AG10803 (cell line): Measurements from ENCODE around the gene IRX3.

Experiments
- DNase-seq: peaks from one replicate; pipeline ENCODE4 v3.0.0; 2010; ENCODE audit warnings: low read depth
- H3K4me3 ChIP-seq: 2 replicates; pipeline ENCODE4 v1.5.1; 2011; ENCODE audit warnings: mild to moderate bottlenecking, low read length, control low read depth
- TF ChIP-seq, protein P1 (sequence below): conservative IDR thresholded peaks from 2 replicates; pipeline ENCODE4 v1.5.1; 2011; ENCODE audit warnings: mild to moderate bottlenecking, low read length, control low read depth, inconsistent platforms

Gene IRX3

DNA sequence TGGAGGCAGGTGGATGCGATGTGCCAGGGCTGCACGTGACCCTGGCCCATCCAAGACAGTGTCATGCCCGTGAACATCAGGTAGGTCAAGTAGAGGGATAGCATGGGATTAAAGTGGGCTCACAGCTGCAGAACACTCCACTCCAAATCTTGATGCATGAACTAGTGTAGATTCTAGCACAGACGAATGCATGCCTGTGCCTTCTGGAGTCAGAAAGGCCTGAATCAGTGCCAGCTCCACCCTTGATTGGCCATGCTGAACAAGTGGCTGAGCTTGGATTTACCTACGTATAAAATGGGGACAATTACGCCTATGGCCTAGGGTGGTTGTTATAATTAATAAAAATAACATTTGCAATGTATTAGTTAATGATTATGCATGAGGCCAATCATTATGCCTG is 10.6 kb downstream of the IRX3 start:
- TF ChIP-seq, protein P1, sequence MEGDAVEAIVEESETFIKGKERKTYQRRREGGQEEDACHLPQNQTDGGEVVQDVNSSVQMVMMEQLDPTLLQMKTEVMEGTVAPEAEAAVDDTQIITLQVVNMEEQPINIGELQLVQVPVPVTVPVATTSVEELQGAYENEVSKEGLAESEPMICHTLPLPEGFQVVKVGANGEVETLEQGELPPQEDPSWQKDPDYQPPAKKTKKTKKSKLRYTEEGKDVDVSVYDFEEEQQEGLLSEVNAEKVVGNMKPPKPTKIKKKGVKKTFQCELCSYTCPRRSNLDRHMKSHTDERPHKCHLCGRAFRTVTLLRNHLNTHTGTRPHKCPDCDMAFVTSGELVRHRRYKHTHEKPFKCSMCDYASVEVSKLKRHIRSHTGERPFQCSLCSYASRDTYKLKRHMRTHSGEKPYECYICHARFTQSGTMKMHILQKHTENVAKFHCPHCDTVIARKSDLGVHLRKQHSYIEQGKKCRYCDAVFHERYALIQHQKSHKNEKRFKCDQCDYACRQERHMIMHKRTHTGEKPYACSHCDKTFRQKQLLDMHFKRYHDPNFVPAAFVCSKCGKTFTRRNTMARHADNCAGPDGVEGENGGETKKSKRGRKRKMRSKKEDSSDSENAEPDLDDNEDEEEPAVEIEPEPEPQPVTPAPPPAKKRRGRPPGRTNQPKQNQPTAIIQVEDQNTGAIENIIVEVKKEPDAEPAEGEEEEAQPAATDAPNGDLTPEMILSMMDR, result no peak
- DNase-seq, result no peak
- no peak overlapping the region for H3K4me3 ChIP-seq

DNA sequence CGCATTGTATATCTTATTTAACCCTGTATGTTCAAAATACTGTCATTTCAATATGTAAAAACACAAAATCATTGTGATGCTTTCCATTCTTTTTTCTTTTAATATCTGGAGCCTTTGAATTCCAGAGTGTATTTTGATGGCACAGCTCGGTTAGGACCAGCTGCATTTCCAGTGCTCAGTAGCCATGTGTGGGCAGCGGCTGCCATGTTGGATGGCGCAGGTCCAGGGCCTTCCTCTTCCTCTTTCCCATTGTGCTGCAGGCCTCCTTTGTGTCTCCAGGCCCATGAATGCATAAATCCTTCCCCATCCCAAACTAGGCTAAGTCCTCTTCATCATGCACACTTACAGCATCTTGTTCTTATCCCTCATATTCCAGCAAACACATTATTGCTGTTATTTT is 13.0 kb downstream of the IRX3 start:
- no peak overlapping the region for H3K4me3 ChIP-seq
- DNase-seq, result no peak
- TF ChIP-seq, protein P1, result no peak

DNA sequence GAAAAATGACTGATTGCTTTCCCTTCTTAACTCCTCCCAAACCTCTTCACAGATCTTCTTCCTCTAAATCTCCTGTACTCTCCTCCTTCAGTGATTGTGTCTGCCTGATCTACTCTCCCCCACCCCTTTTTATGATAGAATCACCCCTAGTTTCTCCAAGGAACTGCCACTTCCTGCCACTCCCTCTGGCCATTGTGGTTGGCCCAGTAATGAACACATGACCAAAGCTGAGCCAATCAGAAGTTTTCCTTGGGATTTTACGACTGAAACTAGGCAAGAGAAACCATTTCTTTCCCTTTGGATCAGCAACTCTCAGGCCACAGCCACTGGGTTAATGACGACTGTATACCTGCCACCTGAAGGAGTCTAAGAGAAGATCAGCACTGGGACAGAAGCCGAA is 15.9 kb downstream of the IRX3 start:
- no peak for DNase-seq
- TF ChIP-seq, protein P1, result no peak

DNA sequence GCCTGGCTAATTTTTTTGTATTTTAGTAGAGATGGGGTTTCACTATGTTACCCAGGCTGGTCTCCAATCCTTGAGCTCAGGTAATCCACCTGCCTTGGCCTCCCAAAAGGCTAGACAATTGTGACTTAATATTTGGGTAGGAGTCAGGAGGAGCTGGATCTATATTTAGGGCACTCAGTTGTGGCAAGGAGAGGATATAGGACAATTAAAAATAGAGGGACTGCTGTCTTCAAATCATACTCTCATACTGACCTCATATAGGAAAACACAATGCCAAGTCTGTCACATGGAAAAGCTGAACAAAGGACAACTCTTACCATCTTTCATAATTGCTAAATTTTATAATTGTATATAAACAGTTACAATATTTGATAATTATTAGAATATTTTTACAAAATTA is 17.1 kb downstream of the IRX3 start:
- no peak overlapping the region for H3K4me3 ChIP-seq
- TF ChIP-seq, protein P1, result no peak
- DNase-seq, result no peak

More for the DNA sequence above, 15.9 kb downstream of the IRX3 start:
- no peak overlapping the region for H3K4me3 ChIP-seq

DNA sequence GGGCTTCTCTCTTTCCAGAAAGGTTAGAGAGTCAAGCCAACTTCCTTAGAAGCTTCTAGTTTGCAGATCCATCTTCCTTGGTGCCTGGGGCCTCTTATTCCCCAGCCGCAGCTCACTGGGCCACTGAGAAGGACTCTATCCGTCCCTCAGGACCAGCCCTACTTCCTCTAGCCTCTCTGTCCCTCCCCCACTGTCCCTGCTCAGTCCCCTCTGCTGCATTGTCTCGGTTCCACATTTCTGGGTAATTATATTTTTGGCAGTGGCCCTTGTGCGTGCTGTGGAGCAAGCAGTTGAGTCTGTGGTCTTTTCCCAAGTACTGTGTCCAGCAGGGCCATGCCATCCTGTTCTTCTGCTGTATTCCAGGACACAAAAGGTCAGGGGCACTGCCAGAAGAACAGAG is 17.8 kb downstream of the IRX3 start:
- no peak for DNase-seq

DNA sequence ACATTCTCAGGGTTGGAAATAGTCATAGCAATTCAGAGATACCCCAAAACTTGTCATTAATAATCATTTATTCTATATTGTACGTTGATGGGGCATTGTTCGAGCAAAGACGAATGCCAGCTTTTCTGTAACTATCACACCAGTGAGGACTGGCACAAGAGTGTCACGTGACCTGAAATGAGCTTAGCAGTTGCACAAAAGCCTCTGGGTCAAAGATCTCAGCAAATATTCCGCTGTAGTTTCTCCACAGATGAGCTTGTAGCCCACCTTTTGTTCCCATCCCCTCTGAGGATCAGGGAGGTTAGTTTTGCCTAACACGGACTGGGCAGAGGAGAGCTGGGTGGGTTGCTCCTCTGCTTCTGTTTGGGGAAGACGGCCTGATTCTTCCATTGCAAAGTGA is 18.2 kb downstream of the IRX3 start:
- TF ChIP-seq, protein P1, result no peak
- no peak overlapping the region for H3K4me3 ChIP-seq
- DNase-seq, result no peak

More for the DNA sequence above, 17.8 kb downstream of the IRX3 start:
- H3K4me3 ChIP-seq, result no peak overlapping the region
- TF ChIP-seq, protein P1, result no peak

DNA sequence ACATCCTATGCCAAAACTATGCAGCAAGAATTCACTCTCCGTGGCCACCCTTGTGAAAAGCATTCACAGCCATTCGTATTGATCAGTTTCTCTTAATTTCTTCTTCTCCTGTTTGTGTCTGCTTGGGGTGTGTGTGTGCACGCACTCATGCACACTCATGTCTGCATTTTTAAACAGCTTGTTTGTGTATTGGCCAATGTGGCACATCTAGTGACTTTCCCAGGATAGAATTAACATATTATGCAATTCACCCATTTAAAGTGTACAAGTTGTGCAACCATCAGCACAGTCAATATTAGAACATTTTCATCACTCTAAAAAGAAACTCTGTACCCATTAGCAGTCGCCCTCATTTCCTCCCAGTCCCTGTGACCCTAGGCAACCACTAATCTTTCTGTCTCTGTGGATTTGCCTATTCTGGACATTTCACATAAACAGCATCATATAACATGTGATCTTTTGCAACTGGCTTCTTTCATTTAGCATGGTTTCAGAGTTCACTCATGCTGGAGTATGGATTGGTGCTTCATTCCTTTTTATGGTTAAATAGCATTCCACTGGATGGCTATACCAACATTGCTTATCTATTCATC is 20.1 kb downstream of the IRX3 start:
- TF ChIP-seq, protein P1, result no peak
- no peak overlapping the region for H3K4me3 ChIP-seq
- DNase-seq, result peak; percentile 62
